Keratinocyte (primary cell): ENCODE results near the gene S100A5.

Experiments used
- EZH2 ChIP-seq: IDR thresholded peaks from one replicate; pipeline ENCODE4 v1.6.1; 2012; ENCODE audit warnings: inconsistent platforms, mild to moderate bottlenecking, low read length, moderate library complexity
- TF ChIP-seq, protein P1 (sequence below), 3 experiments: IDR thresholded peaks in 1 of 3; conservative IDR thresholded peaks in 1 of 3; optimal IDR thresholded peaks in 1 of 3; 2 replicates in 2 of 3; 3 replicates in 1 of 3; pipeline versions ENCODE3 to v1.5.1; 2011; ENCODE audit warnings: low read length in 3 of 3, mild to moderate bottlenecking in 3 of 3, moderate library complexity in 2 of 3, control low read depth in 1 of 3, inconsistent platforms in 1 of 3; ENCODE audit not compliant: insufficient read depth in 2 of 3; ENCODE audit errors: extremely low read depth in 1 of 3

DNA sequence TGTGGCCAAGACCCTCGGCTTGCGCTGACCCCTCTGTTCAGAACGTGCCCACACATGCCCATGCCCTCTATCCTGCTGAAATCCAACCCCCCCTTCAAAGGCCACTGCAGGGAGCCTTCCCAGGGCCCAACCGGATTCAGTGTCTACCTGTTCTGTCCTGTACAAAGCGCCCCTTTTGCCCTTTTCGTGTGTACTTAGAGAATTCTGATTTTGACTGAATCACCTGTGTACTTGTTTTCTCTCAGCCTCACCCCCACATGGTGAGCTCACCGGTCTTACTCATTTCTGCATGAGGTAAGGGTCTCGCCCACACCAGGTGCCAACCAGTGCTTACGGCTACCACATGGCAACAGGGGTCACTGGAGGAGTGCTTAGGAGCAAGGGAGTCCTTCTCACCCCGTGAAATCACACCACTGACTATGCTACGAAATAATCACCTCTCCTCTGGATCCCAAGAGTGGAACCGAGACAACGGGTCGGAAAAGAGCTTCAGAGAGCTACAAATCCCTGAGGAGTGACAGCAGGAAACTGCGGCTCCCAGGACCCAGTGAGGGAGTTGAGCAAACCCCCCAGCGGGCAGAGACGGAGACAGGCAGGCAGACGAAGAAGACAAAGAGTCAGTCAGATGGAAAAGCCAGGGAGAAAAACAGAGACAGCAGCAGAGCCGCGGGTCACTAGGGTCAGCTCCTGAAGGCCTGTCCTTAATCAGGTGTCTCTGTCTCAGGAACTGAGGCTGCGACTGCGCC lies 27.1 kb upstream of the S100A5 start:
- TF ChIP-seq, protein P1, sequence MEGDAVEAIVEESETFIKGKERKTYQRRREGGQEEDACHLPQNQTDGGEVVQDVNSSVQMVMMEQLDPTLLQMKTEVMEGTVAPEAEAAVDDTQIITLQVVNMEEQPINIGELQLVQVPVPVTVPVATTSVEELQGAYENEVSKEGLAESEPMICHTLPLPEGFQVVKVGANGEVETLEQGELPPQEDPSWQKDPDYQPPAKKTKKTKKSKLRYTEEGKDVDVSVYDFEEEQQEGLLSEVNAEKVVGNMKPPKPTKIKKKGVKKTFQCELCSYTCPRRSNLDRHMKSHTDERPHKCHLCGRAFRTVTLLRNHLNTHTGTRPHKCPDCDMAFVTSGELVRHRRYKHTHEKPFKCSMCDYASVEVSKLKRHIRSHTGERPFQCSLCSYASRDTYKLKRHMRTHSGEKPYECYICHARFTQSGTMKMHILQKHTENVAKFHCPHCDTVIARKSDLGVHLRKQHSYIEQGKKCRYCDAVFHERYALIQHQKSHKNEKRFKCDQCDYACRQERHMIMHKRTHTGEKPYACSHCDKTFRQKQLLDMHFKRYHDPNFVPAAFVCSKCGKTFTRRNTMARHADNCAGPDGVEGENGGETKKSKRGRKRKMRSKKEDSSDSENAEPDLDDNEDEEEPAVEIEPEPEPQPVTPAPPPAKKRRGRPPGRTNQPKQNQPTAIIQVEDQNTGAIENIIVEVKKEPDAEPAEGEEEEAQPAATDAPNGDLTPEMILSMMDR (optimal IDR thresholded peaks at IDR 0.05 in 1 of 3, IDR thresholded peaks at IDR 0.05 in 1 of 3, conservative IDR thresholded peaks at IDR 0.05 in 1 of 3; ENCODE audit: extremely low read depth in 1 of 3, insufficient read depth in 2 of 3, low read length in 3 of 3) = no peak
- TF ChIP-seq EZH2 = no peak
